ENCODE results near the gene RIPOR1.

Gene RIPOR1

DNA sequence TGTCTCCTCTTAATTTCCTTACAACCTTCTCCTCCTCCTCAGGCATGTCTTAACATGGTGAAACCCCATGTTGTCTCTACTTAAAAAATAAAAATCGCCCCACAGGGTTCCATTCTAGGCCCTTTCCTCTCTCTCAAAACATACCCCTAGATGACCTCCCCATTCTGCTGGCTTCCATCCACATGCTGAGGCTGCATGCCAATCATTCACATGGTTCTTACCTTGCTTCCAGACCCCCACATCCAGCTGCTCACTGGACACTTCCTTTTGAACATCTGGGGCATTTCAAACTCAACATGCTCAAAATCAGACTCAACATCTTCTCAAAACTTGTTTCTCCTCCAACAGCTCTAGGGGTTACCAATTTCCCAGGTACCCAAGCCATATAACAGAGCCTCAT lies 21.3 kb downstream of the RIPOR1 start:
- ChIA-PET CTCF (interaction anchor here (0.8 to 10.8 kb wide), 5 partner anchors 9 to 118 kb away, joined by 3 to 74 read pairs (median 4); partner anchors contain the start of gene CTCF), POLR2A (interaction anchor here (0.6 kb wide), 1 partner anchor 17 kb away, joined by 5 read pairs; no protein-coding TSS in a partner anchor)
- TF ChIP-seq, protein P1, sequence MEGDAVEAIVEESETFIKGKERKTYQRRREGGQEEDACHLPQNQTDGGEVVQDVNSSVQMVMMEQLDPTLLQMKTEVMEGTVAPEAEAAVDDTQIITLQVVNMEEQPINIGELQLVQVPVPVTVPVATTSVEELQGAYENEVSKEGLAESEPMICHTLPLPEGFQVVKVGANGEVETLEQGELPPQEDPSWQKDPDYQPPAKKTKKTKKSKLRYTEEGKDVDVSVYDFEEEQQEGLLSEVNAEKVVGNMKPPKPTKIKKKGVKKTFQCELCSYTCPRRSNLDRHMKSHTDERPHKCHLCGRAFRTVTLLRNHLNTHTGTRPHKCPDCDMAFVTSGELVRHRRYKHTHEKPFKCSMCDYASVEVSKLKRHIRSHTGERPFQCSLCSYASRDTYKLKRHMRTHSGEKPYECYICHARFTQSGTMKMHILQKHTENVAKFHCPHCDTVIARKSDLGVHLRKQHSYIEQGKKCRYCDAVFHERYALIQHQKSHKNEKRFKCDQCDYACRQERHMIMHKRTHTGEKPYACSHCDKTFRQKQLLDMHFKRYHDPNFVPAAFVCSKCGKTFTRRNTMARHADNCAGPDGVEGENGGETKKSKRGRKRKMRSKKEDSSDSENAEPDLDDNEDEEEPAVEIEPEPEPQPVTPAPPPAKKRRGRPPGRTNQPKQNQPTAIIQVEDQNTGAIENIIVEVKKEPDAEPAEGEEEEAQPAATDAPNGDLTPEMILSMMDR (IDR thresholded peaks at IDR 0.05; ENCODE audit: control extremely low read depth, extremely low read depth, low read depth, missing control alignments), result no peak
- DNase-seq (ENCODE audit: extremely low spot score), result no peak

GRCh38 chr16:67551091-67551490 lies 22.5 kb downstream of the RIPOR1 start:
- CTCF ChIA-PET, result interaction anchor here (1.4 to 10.8 kb wide), 5 partner anchors 11 to 93 kb away, joined by 4 to 74 read pairs (median 44); partner anchors contain the start of genes CARMIL2 and CTCF
- DNase-seq (ENCODE audit: extremely low spot score), result no peak
- POLR2A ChIA-PET, result interaction anchor here (0.6 to 1.2 kb wide), 3 partner anchors 10 to 63 kb away, joined by 3 to 5 read pairs (median 4); partner anchors contain the start of gene CTCF
- TF ChIP-seq, protein P1 (IDR thresholded peaks at IDR 0.05; ENCODE audit: control extremely low read depth, extremely low read depth, low read depth, missing control alignments), result no peak

GRCh38 chr16:67551972-67552371 lies 23.3 kb downstream of the RIPOR1 start:
- POLR2A ChIA-PET, result interaction anchor here (1.2 kb wide), 1 partner anchor 10 kb away, joined by 4 read pairs; the partner anchor contains the start of gene CTCF
- no peak for DNase-seq (ENCODE audit: extremely low spot score)
- TF ChIP-seq, protein P1 (IDR thresholded peaks at IDR 0.05; ENCODE audit: control extremely low read depth, extremely low read depth, low read depth, missing control alignments), result no peak
- CTCF ChIA-PET, result interaction anchor here (1.4 to 10.8 kb wide), 5 partner anchors 10 to 92 kb away, joined by 4 to 74 read pairs (median 44); partner anchors contain the start of genes CARMIL2 and CTCF

DNA sequence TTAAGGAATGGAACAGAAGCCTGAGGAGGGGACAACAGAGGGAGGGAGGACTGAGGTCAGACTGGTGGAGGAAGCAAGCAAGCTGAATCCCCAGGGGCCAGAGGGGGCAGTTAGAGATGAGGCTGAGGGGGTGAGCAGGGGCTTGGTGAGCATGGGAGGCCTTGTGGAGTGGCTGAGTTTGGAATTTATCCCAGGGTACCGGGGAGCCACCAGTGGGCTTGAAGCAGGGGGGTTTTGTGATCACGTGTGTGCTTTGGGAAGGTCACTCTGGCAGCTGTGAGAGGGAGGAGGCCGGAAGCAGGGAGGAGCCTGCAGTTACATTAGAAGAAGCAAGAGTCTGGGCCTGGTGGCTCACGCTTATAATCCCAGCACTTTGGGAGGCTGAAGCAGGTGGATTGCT lies 23.8 kb downstream of the RIPOR1 start:
- no peak for DNase-seq (ENCODE audit: extremely low spot score)
- CTCF ChIA-PET, result interaction anchor here (1.0 to 10.8 kb wide), 6 partner anchors 10 to 92 kb away, joined by 3 to 74 read pairs (median 24); partner anchors contain the start of genes CARMIL2 and CTCF
- TF ChIP-seq, protein P1 (IDR thresholded peaks at IDR 0.05; ENCODE audit: control extremely low read depth, extremely low read depth, low read depth, missing control alignments), result no peak
- POLR2A ChIA-PET, result interaction anchor here (0.5 kb wide), 1 partner anchor 12 kb away, joined by 3 read pairs; no protein-coding TSS in a partner anchor

GRCh38 chr16:67555795-67556212 lies 27.2 kb downstream of the RIPOR1 start:
- POLR2A ChIA-PET, result interaction anchor here (0.8 to 1.1 kb wide), 2 partner anchors 9 to 104 kb away, joined by 3 read pairs; partner anchors contain the start of gene ACD
- CTCF ChIA-PET, result interaction anchor here (0.7 to 11.4 kb wide), 7 partner anchors 10 to 112 kb away, joined by 3 to 206 read pairs (median 4); partner anchors contain the start of genes ATP6V0D1 and CARMIL2
- no peak for DNase-seq (ENCODE audit: extremely low spot score)
- TF ChIP-seq, protein P1 (IDR thresholded peaks at IDR 0.05; ENCODE audit: control extremely low read depth, extremely low read depth, low read depth, missing control alignments), result no peak

DNA sequence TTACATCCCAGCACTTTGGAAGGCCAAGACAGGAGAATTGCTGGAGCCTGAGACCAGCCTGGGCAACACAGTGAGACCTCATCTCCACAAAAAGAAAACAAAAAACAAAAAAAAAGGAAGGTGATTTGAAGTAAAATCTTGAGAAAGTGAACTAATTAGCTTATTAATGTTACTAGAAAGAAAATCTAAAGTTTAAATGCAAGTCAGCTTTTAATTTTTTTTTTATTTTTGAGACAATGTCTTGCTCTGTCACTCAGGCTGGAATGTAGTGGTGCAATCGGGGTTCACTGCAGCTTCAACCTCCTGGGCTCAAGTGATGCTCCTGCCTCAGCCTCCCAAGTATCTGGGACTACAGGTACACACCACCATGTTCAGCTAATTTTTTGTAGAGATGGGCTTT lies 30.2 kb downstream of the RIPOR1 start:
- no peak for DNase-seq (ENCODE audit: extremely low spot score)
- TF ChIP-seq, protein P1 (IDR thresholded peaks at IDR 0.05; ENCODE audit: control extremely low read depth, extremely low read depth, low read depth, missing control alignments), result no peak
- POLR2A ChIA-PET, result no interaction called here
- CTCF ChIA-PET, result interaction anchor here (0.6 to 11.4 kb wide), 6 partner anchors 9 to 108 kb away, joined by 3 to 206 read pairs (median 8); partner anchors contain the start of gene CARMIL2

Data from GM10248 (cell line).